Activated CD8-positive, alpha-beta memory T cell treated with anti-CD3 and anti-CD28 coated beads for 48 hours (primary cell): Measurements from ENCODE around the gene SLCO4C1.
"Not testable (repeated sequence)": the region's sequence is repeated elsewhere in the genome, so short reads cannot be mapped to it uniquely, and the experiment has no call there.

ENCODE experiments used
- DNase-seq, 3 experiments: peaks; one replicate each; pipeline ENCODE4 v3.0.0-alpha.2; 2020; ENCODE audit warnings: low read depth in 2 of 3, low spot score in 2 of 3

SLCO4C1 gene, protein sequence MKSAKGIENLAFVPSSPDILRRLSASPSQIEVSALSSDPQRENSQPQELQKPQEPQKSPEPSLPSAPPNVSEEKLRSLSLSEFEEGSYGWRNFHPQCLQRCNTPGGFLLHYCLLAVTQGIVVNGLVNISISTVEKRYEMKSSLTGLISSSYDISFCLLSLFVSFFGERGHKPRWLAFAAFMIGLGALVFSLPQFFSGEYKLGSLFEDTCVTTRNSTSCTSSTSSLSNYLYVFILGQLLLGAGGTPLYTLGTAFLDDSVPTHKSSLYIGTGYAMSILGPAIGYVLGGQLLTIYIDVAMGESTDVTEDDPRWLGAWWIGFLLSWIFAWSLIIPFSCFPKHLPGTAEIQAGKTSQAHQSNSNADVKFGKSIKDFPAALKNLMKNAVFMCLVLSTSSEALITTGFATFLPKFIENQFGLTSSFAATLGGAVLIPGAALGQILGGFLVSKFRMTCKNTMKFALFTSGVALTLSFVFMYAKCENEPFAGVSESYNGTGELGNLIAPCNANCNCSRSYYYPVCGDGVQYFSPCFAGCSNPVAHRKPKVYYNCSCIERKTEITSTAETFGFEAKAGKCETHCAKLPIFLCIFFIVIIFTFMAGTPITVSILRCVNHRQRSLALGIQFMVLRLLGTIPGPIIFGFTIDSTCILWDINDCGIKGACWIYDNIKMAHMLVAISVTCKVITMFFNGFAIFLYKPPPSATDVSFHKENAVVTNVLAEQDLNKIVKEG

DNA sequence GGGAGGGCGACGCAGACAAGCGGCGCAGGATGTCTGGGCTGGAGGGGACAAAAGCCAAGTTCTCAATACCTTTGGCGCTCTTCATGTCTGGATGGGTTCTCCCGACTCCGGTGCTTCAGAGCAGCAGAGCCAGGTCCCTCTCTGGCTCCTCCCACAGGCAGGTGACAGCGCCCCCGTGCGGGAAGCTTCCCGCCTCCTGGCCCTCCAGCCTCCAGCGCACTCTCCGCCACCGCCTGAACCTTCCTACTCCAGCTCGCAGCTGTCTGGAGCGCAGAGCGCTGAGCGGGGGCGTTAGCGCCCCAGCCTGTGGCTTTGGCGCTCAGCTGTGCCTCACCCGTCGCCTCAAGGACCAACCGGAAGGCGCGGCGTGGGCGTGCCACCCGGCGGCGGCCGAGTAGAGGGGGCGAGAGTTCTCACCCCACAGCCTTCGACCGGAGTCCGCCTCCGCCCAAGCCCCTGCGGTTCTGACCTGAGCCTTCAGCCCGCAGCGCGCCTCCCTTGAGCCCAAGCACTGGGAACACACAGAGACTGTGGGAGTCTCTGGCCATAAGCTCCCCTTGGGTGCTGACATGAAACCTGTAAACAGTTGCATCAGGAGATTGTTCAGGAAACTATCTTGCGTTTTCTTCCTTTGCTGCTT is at the start of gene SLCO4C1:
Gene SLCO4C1, minus strand, starts transcription at position 107 of the 640 bp plus-strand sequence. Its CDS starts 22 bp downstream, at position 85.
- peak; percentile 32 to 56 (median 39) for DNase-seq

DNA sequence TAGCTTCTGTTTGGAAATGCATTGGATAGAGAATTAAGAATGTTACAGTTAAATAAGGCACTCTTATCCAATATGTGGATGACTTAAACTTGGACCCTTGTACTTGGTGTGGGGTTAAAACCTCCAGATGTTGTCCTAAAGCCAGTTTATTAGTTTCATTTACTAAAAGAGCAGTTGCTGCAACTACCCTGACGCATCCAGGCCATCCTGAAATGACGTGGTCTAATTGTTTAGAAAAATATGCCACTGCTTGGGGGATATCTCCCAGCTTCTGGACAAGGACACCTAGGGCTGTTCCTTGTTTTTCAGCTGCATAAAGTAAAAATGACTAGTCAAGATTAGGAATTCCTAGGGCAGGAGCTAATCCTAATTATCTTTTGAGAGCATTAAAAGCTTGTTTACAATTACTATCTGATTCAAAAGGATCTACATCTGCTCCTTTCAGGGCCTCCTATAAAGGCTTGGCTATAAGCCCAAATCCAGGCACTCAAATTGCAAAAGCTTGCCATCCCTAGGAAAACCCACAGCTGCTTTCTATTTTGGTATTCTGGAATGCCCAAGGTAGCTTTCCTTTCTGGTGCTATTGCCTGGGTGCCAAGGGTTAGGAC is 45.7 kb upstream of the SLCO4C1 start:
- DNase-seq: no peak

- no peak for DNase-seq
Measured at GRCh38 chr5:102324714-102325113, 28.6 kb upstream of the SLCO4C1 start.

- not testable (repeated sequence) for DNase-seq
Measured at GRCh38 chr5:102318801-102319200, 22.7 kb upstream of the SLCO4C1 start.

GRCh38 chr5:102314328-102314727 is 18.2 kb upstream of the SLCO4C1 start:
- DNase-seq: no peak

GRCh38 chr5:102313912-102314311 is 17.8 kb upstream of the SLCO4C1 start:
- no peak for DNase-seq

DNA sequence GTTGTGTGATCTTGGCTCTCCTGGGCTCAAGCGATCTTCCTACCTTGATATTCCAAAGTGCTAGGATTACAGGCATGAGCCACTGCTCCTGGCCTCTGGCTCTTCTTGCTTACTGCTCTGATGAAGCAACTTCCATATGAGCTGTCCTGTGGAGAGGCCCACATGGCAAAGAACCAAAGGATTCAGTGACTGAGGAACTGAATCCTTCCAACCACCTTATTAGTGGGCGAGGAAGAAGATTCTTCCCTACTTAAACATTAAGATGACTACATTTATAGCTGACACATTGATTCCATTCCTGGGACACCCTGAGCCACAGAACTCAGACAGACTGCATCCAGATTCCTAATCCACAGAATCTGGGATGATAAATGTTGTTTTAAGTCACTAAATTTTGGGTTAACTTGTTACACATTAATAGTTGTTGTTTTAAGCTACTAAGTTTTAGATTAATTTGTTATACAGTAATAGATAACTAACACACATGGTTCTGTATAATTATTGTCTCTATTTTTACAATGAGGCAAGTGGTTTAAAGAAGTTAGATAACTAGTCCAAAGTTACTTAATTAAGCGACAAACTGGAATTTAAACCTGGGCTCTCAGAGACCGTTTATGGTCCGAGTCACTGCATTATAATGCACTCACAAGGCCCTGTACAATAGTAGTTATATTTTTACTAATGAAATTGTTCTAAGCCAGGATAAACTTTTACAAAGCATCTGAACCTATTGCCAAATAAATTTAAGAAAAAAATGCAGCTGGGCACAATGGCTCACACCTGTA is 16.7 kb upstream of the SLCO4C1 start:
- no peak for DNase-seq

DNA sequence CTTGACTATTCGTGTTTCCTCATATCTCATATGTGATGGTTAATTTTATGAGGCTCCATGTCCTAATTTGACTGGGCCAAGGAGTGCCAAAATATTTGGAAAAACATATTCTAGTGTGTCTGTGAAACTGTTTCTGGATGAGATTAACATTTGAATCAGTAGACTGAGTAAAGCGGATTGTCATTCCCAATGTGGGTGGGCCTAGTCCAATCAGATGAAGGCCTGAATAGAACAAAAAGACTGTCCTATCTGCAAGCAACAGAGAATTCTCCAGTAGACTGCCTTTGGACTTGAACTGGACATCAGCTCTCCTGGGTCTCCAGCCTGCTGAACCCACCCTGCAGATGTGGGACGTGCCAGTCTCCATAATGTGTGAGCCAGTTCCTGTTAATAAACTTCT is 13.5 kb upstream of the SLCO4C1 start:
- no peak for DNase-seq

DNA sequence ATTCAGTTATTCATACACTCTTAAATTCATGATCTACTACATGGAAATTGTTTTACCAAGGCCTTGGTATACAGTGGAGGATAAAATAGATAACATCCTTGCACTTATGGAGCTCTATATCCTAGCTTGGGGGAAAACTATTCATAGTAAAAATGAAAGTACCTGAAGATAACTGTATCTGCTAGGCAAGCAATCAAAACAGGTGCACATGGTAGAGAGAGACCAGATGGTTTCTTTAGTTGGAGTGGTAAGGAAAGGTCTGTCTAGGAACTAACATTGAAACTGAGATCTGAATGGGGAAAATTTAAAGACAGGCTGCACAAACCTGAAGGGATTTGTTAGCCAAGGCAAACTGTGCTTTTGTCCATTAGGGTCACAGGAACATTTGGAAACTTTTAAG is 11.1 kb upstream of the SLCO4C1 start:
- no peak for DNase-seq

DNA sequence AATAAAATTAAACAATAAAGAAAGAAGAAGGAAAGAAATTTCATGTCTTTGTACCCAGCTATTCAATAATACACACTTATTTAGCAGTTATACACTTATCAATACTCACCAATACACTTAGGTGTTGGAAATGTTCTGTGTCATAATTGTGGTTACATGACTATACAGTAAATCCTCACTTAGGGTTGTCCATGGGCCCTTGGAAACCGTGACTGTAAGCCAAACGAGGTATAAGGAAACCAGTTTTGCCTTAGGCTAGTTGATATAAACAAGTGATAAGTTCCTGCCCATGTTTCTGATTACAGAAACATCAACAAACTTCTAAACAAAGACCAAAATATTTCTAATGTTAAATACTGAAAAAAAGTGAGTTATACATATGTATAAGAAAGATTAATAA is 10.0 kb upstream of the SLCO4C1 start:
- no peak for DNase-seq

- DNase-seq: no peak
Measured at GRCh38 chr5:102295534-102296177, 428 bp downstream of the SLCO4C1 start.

- no peak for DNase-seq
Measured at GRCh38 chr5:102294886-102295395, 1.1 kb downstream of the SLCO4C1 start.

DNA sequence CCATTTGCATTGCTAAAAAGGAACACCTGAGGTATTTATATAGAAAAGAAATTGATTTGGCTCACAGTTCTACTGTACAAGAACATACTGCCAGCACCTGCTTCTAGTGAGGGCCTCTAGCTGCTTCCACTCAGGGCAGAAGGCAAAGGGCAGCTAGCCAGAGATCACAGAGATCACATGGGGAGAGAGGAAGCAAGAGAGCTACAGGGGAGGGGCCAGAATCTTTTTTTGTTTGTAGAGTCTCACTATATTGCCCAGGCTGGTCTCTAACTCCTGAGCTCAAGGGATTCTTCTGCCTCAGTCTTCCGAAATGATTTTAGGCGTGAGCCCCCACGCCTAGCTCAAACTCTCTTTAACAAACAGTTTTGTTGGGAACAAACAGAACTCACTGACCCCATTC is 6.1 kb downstream of the SLCO4C1 start:
- DNase-seq: no peak

DNA sequence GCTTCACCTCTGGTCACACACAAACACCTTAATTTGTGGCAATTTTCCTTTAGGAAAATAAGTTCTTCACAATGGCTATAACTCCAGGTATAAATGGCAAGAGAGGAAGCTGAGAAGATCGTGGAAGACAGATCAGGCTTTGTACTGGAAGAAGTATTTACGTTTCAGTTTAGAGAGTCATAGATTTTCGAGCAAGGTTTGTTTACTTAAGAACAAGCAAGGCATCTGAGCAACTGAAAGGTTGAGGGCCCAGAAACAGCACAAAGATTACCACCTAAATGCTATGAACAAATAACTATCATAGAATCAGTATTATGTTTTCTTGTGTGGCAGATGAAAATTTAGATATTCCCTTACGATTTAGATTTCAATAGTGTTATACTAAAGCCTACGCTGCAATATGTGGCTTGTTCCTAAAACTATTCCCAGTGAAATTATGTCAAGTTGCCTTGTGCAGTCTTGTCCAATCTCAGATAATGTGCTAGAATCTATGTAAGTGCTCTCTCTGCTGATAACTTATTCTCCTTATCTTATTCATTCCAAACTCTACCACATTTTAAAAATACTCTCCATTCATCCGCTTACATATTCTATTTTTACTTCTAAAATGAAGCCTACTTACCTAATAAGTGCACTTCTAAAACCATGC is 6.7 kb downstream of the SLCO4C1 start:
- no peak for DNase-seq

DNA sequence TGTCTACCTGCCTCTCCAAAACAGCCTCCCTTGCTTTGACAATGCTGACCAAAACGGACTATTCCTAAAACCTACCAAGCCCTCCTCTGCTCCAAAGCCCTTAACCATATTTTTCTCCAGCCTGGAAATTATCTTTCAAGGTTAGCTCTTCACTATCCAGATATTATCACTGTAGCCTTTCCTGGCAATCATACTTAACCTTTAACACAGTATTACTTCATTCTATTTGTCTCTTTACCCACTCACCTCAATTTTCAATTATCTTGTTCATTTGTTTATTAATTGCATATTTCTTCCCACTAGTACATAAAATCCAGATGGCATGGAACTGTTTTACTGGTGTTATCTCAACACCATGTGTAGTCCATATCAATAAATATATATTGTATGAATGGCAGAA is 7.5 kb downstream of the SLCO4C1 start:
- no peak for DNase-seq

- no peak for DNase-seq
Measured at GRCh38 chr5:102286476-102286875, 9.6 kb downstream of the SLCO4C1 start.

GRCh38 chr5:102283102-102283797 is 12.8 kb downstream of the SLCO4C1 start:
- no peak for DNase-seq

- no peak for DNase-seq
Measured at GRCh38 chr5:102279711-102280110, 16.4 kb downstream of the SLCO4C1 start.

- no peak for DNase-seq
Measured at GRCh38 chr5:102278231-102278630, 17.9 kb downstream of the SLCO4C1 start.
